Effector memory CD4-positive, alpha-beta T cell (primary cell): ENCODE results near the gene MARK4.
"Not testable (repeated sequence)": the region's sequence is repeated elsewhere in the genome, so short reads cannot be mapped to it uniquely, and the experiment has no call there.

Experiments
- DNase-seq, 3 donors: peaks; one replicate each; pipeline ENCODE4 v3.0.0-alpha.2; 2020
- H3K27ac ChIP-seq: 2 replicates; pipeline ENCODE4 v1.7.0; 2013; ENCODE audit warnings: mild to moderate bottlenecking, low read length, moderate library complexity; ENCODE audit not compliant: insufficient read depth, poor library complexity, severe bottlenecking
- H3K27me3 ChIP-seq: replicated peaks from 2 replicates; pipeline ENCODE4 v1.7.0; 2013; ENCODE audit warnings: mild to moderate bottlenecking, low read length; ENCODE audit not compliant: insufficient read depth, control insufficient read depth, poor library complexity, severe bottlenecking
- H3K36me3 ChIP-seq: 2 replicates; pipeline ENCODE4 v1.7.0; 2013; ENCODE audit warnings: mild to moderate bottlenecking, low read length, moderate library complexity; ENCODE audit not compliant: control insufficient read depth, insufficient read depth
- H3K4me1 ChIP-seq: 2 replicates; pipeline ENCODE4 v1.7.0; 2013; ENCODE audit warnings: low read length, mild to moderate bottlenecking; ENCODE audit not compliant: control insufficient read depth, insufficient read depth, poor library complexity, severe bottlenecking
- H3K4me3 ChIP-seq: 2 replicates; pipeline ENCODE4 v1.7.0; 2013; ENCODE audit warnings: low read length, low read depth, mild to moderate bottlenecking; ENCODE audit not compliant: insufficient read depth, poor library complexity, severe bottlenecking
- H3K9me3 ChIP-seq: 2 replicates; pipeline ENCODE4 v1.7.0; 2013; ENCODE audit warnings: mild to moderate bottlenecking, low read length, moderate library complexity; ENCODE audit not compliant: control insufficient read depth

The MARK4 gene

DNA sequence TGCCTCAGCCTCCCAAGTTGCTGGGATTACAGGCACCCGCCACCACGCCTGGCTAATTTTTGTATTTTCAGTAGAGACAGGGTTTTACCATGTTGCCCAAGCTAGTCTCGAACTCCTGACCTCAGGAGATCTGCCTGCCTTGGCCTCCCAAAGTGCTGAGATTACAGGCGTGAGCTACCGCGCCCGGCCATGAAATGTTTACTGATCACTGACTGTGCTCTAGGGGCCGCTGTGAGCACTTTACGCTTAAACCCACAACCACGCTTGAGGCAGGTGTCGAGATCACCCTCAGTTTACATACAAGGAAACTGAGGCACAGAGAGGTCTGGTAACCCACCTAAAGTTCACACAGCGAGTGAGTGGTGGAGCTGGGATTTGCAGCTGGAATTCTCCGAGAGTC, 18.9 kb downstream of the MARK4 start:
- H3K4me3 ChIP-seq, DNase-seq, H3K27ac ChIP-seq, H3K27me3 ChIP-seq, H3K36me3 ChIP-seq, H3K9me3 ChIP-seq, H3K4me1 ChIP-seq: not testable (repeated sequence)

DNA sequence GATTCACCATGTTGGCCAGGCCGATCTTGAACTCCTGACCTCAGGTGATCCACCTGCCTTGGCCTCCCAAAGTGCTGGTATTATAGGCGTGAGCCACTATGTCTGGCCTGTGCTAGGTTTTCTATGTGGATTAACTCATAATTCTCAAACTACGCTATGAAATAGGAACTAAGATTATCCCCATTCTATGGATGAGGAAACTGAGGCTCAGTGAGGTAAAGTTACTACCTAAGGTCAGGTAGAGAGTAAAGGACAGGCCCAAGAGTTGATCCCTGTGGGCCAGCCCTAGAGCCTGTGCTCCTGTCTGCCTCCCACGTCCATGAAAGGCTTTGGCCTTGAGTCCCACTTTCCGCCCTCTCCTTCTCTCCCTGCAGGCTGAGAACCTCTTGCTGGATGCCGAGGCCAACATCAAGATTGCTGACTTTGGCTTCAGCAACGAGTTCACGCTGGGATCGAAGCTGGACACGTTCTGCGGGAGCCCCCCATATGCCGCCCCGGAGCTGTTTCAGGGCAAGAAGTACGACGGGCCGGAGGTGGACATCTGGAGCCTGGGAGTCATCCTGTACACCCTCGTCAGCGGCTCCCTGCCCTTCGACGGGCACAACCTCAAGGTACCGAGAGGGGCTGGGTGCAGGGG, 20.1 kb downstream of the MARK4 start:
- no peaks in the 10 kb centered on the region for H3K36me3 ChIP-seq
- H3K27ac ChIP-seq = no peak overlapping the region
- H3K4me1 ChIP-seq = no peaks in the 10 kb centered on the region
- H3K9me3 ChIP-seq = no peaks in the 10 kb centered on the region
- no peak overlapping the region for H3K4me3 ChIP-seq
- DNase-seq = no peak
- no peaks in the 10 kb centered on the region for H3K27me3 ChIP-seq

DNA sequence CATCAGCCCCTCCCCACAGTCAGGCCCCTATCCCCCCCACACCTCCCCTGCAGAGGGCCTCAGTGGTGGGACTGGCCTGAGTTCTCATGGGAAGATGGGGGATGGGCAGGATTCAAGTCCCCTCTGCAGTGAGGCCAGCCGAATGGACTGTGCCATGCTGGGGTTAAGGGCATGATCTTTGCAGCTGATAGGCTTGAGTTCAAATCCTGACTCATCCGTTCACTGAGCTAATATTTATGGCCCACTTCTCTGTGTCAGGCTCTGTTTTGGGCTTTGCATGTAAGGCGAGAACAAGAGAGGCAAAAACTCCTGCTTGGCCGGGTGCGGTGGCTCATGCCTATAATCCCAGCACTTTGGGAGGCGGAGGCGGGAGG, 20.7 kb downstream of the MARK4 start:
- H3K4me3 ChIP-seq = no peak overlapping the region
- DNase-seq = no peak
- H3K36me3 ChIP-seq = no peaks in the 10 kb centered on the region
- H3K27me3 ChIP-seq = no peaks in the 10 kb centered on the region
- no peak overlapping the region for H3K27ac ChIP-seq
- H3K4me1 ChIP-seq = no peaks in the 10 kb centered on the region
- H3K9me3 ChIP-seq = no peaks in the 10 kb centered on the region

DNA sequence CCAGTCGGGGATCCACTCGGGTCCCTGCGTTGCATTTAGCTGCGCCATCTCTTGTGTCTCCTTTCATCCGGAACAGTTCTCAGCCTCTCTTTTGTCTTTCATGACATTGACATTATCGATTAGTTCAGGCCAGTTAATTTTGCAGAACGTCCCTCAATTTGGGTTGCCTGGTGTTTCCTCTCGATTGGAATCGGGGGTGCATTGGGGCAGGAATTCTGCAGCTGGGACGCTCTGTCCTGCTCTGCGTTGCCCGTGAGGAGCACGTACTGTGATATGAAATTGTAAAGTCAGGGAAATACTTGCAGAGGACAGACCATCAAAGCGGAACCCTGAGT, 22.4 kb downstream of the MARK4 start:
- Histone ChIP-seq H3K36me3 (peaks cover 9% of the 10 kb centered on the region), H3K4me3 (no peak overlapping the region), H3K4me1 (no peaks in the 10 kb centered on the region), H3K9me3 (no peaks in the 10 kb centered on the region), H3K27me3 (no peaks in the 10 kb centered on the region), H3K27ac (no peak overlapping the region)
- DNase-seq = no peak

DNA sequence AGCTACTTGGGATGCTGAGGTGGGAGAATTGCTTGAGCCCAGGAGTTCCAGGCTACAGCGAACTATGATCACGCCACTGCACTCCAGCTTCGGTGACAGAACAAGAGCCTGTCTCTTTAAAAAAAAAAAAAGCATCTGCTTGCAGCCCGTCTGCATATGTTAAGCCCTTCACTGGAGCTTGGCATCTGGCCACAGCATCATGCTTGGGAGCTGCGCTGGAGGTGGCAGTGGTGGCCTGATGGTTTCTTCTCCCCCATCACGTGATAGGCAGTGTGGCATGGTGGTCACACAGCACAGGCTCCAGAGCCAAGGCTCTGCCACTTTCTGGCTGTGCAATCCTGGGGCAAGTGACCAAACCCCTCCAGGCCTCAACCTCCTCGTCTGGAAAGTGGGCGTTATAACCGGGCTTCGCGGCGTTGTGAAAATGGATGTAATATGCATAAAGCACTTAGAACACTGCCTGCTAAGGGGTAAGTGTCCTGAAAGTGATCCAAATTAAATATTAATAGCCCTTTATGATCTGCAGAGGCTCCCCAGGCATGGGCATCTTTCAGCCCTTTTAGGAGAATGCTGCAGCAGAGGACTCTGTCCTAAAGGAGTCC, 24.4 kb downstream of the MARK4 start:
- Histone ChIP-seq H3K9me3 (no peaks in the 10 kb centered on the region), H3K36me3 (peaks cover 11% of the 10 kb centered on the region), H3K4me3 (no peak overlapping the region), H3K4me1 (no peaks in the 10 kb centered on the region), H3K27ac (no peak overlapping the region), H3K27me3 (no peaks in the 10 kb centered on the region)
- DNase-seq = no peak

DNA sequence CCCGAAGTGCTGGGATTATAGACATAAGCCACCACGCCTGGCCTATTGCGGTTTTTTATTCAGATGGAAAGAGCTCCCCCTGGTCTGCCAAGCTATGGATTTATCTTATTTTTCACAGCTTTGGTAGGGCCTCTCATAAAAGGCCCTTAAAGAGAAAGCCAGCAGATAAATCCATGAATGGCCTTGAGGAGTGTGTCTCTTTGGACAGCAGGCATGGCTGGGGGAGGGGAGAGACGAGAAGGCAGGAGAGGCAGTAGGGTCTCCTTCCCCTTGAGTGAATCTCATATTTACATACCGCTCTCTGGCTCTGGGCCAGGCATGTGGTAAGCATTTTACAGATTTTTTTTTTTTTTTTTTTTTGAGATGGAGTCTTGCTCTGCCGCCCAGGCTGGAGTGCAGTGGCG, 25.2 kb downstream of the MARK4 start:
- no peaks in the 10 kb centered on the region for H3K4me1 ChIP-seq
- no peak overlapping the region for H3K27ac ChIP-seq
- no peaks in the 10 kb centered on the region for H3K27me3 ChIP-seq
- H3K4me3 ChIP-seq = no peak overlapping the region
- H3K36me3 ChIP-seq = peaks cover 11% of the 10 kb centered on the region
- no peaks in the 10 kb centered on the region for H3K9me3 ChIP-seq
- DNase-seq = no peak

DNA sequence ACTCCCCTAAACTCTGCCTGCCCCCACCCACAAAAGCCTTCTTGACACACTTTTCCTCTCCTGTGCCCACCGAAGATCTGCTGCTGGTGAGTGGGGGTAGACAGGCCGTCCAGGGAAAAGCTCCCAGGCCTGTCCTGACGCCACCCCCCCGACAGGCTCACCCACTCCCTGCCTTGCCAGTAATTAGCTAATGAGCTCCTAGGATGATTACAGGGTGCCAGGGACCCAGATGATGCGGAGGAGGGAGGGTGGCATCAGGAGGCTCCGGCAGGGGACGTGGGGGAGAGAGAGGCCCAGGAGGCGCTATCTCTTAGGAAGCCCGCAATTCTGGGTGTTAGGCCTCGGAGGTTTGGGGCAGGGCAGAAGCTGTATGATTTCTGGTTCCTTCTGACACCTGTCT, 27.0 kb downstream of the MARK4 start:
- H3K4me1 ChIP-seq = no peaks in the 10 kb centered on the region
- DNase-seq = no peak
- H3K9me3 ChIP-seq = no peaks in the 10 kb centered on the region
- no peak overlapping the region for H3K4me3 ChIP-seq
- H3K36me3 ChIP-seq = peaks cover 11% of the 10 kb centered on the region
- H3K27ac ChIP-seq = no peak overlapping the region
- H3K27me3 ChIP-seq = no peaks in the 10 kb centered on the region

DNA sequence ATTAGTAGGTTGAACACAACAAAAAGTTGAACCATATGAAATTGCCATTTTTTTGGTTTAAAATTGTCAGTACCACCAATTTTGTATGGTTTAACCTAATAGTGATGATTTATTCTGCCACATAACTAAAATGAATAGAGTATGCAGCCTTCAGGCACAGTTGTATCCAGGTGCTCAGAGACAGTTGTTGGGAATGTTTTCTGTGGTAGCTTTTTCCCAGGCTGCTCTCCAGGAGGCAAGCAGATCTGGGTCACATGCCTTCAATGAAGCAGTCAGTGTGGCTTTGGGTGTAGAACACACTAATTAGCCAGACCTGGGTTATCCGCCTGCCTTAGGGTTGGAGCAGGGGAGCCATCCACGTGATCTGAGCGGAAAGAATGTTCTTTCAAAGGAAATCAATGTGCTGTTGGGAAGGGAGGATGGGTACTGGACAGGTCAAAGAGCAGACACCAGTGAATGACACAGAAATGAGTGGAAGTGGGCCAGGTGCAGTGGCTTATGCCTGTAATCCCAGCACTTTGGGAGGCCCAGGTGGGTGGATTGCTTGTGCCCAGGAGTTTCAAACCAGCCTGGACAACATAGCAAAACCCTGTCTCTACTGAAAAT, 28.6 kb downstream of the MARK4 start:
- H3K36me3 ChIP-seq = peaks cover 11% of the 10 kb centered on the region
- no peaks in the 10 kb centered on the region for H3K27me3 ChIP-seq
- H3K4me1 ChIP-seq = no peaks in the 10 kb centered on the region
- no peak overlapping the region for H3K27ac ChIP-seq
- H3K9me3 ChIP-seq = no peaks in the 10 kb centered on the region
- no peak overlapping the region for H3K4me3 ChIP-seq
- DNase-seq = no peak

DNA sequence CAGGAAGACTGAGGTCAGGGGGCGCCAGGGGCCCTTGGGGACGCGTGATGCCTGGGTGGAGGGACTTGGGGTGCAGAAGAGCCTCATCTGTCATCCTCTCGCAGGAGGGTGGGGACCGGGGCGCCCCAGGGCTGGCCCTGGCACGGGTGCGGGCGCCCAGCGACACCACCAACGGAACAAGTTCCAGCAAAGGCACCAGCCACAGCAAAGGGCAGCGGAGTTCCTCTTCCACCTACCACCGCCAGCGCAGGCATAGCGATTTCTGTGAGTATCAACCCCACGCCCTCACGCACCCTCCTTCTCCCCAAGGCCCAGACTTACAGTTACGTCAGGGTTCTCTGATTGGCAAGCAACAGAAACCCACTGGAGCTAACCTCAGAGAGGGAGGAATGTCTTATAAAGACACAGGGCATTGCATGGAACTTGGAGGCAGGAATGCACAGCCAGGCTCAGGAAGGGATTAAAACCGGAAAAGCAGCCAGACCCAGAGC, 29.4 kb downstream of the MARK4 start:
- Histone ChIP-seq H3K4me3 (no peak overlapping the region), H3K9me3 (no peaks in the 10 kb centered on the region), H3K27me3 (no peaks in the 10 kb centered on the region), H3K36me3 (peaks cover 11% of the 10 kb centered on the region), H3K4me1 (no peaks in the 10 kb centered on the region), H3K27ac (no peak overlapping the region)
- no peak for DNase-seq

DNA sequence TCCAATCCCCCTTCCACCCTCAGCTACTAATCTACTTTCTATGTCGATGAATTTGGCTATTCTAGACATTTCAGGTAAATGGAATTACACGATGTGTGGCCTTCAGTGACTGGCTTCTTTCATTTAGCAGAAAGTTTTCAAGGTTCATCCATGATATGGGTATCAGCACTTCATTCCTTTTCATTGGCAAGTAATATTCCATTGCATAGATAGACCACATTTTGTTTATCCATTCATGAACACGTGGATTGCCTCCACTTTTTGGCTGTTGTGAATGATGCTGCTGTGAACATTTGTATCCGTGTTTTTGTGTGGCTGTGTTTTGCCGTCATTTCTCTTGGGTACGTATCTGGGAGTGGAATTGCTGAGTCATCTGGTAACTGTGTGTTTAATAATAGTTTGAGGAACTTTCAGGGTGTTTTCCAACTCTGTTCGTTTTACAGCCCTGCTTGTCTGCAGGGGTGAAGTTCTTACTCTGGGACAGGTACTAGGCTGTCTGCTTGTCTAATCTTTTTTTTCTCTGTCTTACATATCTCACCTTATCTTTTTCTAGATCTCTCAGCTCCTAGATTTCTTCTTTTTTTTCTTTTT, 32.5 kb downstream of the MARK4 start:
- Histone ChIP-seq H3K36me3 (peaks cover 2% of the 10 kb centered on the region), H3K27ac (no peak overlapping the region), H3K4me1 (no peaks in the 10 kb centered on the region), H3K9me3 (no peaks in the 10 kb centered on the region), H3K4me3 (no peak overlapping the region), H3K27me3 (no peaks in the 10 kb centered on the region)
- DNase-seq = no peak
